Esophagus muscularis mucosa (tissue), 4 donors: ENCODE results near the gene MARCKS. TPM values are rescaled to one million over a fixed set of nuclear protein-coding genes. Genes with fewer than 3 reads are reported as not detected.

Experiments
- DNase-seq: peaks from one replicate; pipeline ENCODE4 v3.0.0-alpha.2; 2017; ENCODE audit errors: extremely low spot score
- H3K27ac ChIP-seq, 4 donors: fragments of 200-600 bp; sonication (generic); replicated peaks in 1 of 4; 1 replicate in 3 of 4; 2 replicates in 1 of 4; pipeline ENCODE4 v1.5.1; 2016 to 2019; ENCODE audit warnings: mild to moderate bottlenecking in 1 of 4
- H3K27me3 ChIP-seq, 4 donors: fragments of 200-600 bp; sonication (generic); one replicate each; pipeline versions ENCODE4 v1.5.1 to v1.6.0; 2016 to 2019
- H3K36me3 ChIP-seq, 4 donors: fragments of 200-600 bp; sonication (generic); one replicate each; pipeline ENCODE4 v1.5.1; 2016 to 2019
- H3K4me1 ChIP-seq, 4 donors: fragments of 200-600 bp; sonication (generic); one replicate each; pipeline ENCODE4 v1.5.1; 2016 to 2019
- H3K4me3 ChIP-seq, 4 donors: fragments of 200-600 bp; sonication (generic); 1 replicate in 2 of 4; 2 replicates in 2 of 4; pipeline ENCODE4 v1.5.1; 2016 to 2019; ENCODE audit warnings: mild to moderate bottlenecking in 4 of 4, moderate library complexity in 1 of 4
- H3K9me3 ChIP-seq, 4 donors: fragments of 200-600 bp; sonication (generic); 1 replicate in 3 of 4; 2 replicates in 1 of 4; pipeline ENCODE4 v1.5.1; 2016 to 2019
- EP300 ChIP-seq: sonication (generic); formaldehyde crosslinking; IDR thresholded peaks from one replicate; pipeline ENCODE4 v1.6.1; 2017; ENCODE audit warnings: antibody characterized with exemption
- POLR2A ChIP-seq: fragments of 450-650 bp; IDR thresholded peaks from one replicate; pipeline ENCODE4 v1.6.1; 2017; ENCODE audit warnings: antibody characterized with exemption, moderate library complexity, mild to moderate bottlenecking, low read depth
- POLR2AphosphoS5 ChIP-seq, 2 donors: sonication (generic); formaldehyde crosslinking; IDR thresholded peaks; one replicate each; pipeline ENCODE4 v1.6.1; 2017; ENCODE audit warnings: antibody characterized with exemption in 2 of 2
- WGBS: methylation state at CpG from one replicate; pipeline ENCODE4 v1.1.5; 2018; 5-methylcytosine and 5-hydroxymethylcytosine counted together
- intact Hi-C: fragments of 100-400 bp; cut with DNase I; formaldehyde crosslinking; loops from one replicate; pipeline ENCODE4 v1.15.1; 2023
- total RNA-seq, 4 donors: library from RNA; depleted of rRNA; stranded (reverse); fragments of >200 nt; gene quantifications; one replicate each; pipeline versions ENCODE4 v1.1.0 to v1.2.1, GENCODE V29; 2016
- TF ChIP-seq, protein P1 (sequence below), 3 experiments: fragments of 200-600 bp in 2 of 3; fragments of 450-650 bp in 1 of 3; sonication (generic) in 2 of 3; IDR thresholded peaks; one replicate each; pipeline ENCODE4 v1.5.1; 2017 to 2019; ENCODE audit warnings: antibody characterized with exemption in 3 of 3, mild to moderate bottlenecking in 2 of 3, moderate library complexity in 1 of 3

The MARCKS gene
- total RNA-seq, 4 donors from 2014 or later = 19.2 to 32.7 (median 31.2) TPM

DNA sequence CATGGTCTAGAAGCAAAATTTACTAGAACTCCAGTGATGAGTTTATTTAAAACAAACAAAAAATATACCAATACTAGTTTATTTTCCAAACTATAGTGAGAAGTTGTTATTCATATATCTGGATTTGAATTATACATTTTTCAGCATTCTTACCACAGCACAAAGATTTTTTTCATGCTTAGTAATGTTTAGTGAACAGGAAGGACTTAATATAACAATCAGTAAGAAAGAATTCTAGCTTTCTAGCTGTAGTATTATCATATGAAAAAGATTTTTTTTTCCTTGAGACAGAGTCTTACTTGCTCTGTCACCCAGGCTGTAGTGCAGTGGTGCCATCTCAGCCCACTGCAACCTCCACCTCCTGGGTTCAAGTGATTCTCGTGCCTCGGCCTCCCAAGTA, 13.8 kb downstream of the MARCKS start:
- H3K9me3 ChIP-seq = no peaks in the 10 kb centered on the region
- H3K36me3 ChIP-seq = no peaks in the 10 kb centered on the region
- H3K27ac ChIP-seq = no peak overlapping the region
- intact Hi-C loops = no loop called here
- no peak overlapping the region for H3K4me3 ChIP-seq
- TF ChIP-seq EP300 (no peak), POLR2A (no peak), POLR2AphosphoS5 (IDR thresholded peaks at IDR 0.05) (no peak)
- TF ChIP-seq, protein P1, sequence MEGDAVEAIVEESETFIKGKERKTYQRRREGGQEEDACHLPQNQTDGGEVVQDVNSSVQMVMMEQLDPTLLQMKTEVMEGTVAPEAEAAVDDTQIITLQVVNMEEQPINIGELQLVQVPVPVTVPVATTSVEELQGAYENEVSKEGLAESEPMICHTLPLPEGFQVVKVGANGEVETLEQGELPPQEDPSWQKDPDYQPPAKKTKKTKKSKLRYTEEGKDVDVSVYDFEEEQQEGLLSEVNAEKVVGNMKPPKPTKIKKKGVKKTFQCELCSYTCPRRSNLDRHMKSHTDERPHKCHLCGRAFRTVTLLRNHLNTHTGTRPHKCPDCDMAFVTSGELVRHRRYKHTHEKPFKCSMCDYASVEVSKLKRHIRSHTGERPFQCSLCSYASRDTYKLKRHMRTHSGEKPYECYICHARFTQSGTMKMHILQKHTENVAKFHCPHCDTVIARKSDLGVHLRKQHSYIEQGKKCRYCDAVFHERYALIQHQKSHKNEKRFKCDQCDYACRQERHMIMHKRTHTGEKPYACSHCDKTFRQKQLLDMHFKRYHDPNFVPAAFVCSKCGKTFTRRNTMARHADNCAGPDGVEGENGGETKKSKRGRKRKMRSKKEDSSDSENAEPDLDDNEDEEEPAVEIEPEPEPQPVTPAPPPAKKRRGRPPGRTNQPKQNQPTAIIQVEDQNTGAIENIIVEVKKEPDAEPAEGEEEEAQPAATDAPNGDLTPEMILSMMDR (IDR thresholded peaks at IDR 0.05) = no peak
- H3K4me1 ChIP-seq = no peaks in the 10 kb centered on the region
- DNase-seq = no peak
- H3K27me3 ChIP-seq = no peaks in the 10 kb centered on the region
- 100% methylated on average over 2 of the region's 2 CpGs for WGBS

DNA sequence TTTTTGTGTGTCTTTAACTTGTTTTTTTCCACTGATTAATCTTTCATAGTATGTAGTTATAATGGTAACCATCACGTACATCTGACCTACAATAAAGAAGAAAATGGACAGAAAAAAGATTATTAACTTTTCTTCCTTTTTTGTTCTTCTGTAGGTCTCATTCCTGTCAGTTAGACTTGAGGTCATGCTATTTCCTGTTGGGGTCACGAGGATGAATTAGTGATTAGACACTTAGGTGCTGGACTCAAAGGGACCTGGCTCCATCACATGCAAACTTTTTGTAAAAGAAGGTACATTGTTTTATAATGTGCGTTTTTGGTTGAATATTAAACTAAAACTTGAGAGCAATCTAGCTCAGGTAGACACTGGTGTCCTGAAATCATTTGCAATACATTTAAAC, 14.8 kb downstream of the MARCKS start:
- no peak overlapping the region for H3K27ac ChIP-seq
- DNase-seq = no peak
- no peaks in the 10 kb centered on the region for H3K9me3 ChIP-seq
- TF ChIP-seq EP300 (no peak), POLR2AphosphoS5 (IDR thresholded peaks at IDR 0.05) (no peak), POLR2A (no peak)
- TF ChIP-seq, protein P1 (IDR thresholded peaks at IDR 0.05) = no peak
- no peaks in the 10 kb centered on the region for H3K36me3 ChIP-seq
- no peak overlapping the region for H3K4me3 ChIP-seq
- 86% methylated on average over 3 of the region's 3 CpGs for WGBS
- no peaks in the 10 kb centered on the region for H3K27me3 ChIP-seq
- intact Hi-C loops = no loop called here
- H3K4me1 ChIP-seq = no peaks in the 10 kb centered on the region

GRCh38 chr6:113873043-113873667, 16.0 kb downstream of the MARCKS start:
- 65% methylated on average over 7 of the region's 8 CpGs for WGBS
- H3K27ac ChIP-seq = peak overlapping the region in 1 of 4 donors; percentile 31
- TF ChIP-seq POLR2AphosphoS5 (IDR thresholded peaks at IDR 0.05) (peak in 1 of 2 donors; percentile 30), EP300 (no peak)
- H3K4me1 ChIP-seq = no peaks in the 10 kb centered on the region
- no peaks in the 10 kb centered on the region for H3K36me3 ChIP-seq
- peak overlapping the region; percentile 22 to 40 (median 28) for H3K4me3 ChIP-seq
- no peaks in the 10 kb centered on the region for H3K9me3 ChIP-seq
- intact Hi-C loops = no loop called here
- no peak for DNase-seq
- no peaks in the 10 kb centered on the region for H3K27me3 ChIP-seq

DNA sequence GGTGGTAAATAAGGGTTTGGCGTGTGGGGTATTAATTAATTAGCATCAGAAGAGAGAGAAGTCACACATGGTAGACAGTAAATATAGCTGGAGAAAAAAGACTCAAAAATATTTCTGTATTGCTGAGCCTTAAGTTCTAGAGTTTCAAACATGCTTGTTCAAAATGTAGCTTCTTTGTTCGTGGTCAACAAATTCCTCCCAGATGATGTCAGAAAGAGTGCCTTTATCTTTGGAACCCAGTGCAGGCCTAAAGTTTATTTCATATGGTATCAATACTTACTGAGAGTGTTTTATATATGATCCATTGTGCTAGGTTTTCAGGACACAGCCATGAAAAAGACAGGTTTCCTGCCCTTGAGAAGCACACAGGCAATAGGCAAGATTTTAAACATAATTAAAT, 18.3 kb downstream of the MARCKS start:
- DNase-seq = no peak
- H3K4me1 ChIP-seq = peaks cover 0 to 10% (median 4%) of the 10 kb centered on the region in 4 donors
- TF ChIP-seq EP300 (no peak), POLR2AphosphoS5 (IDR thresholded peaks at IDR 0.05) (no peak), POLR2A (no peak)
- TF ChIP-seq, protein P1 (IDR thresholded peaks at IDR 0.05) = no peak
- intact Hi-C loops = no loop called here
- no peaks in the 10 kb centered on the region for H3K36me3 ChIP-seq
- H3K27me3 ChIP-seq = no peaks in the 10 kb centered on the region
- 67% methylated on average over 2 of the region's 2 CpGs for WGBS
- no peaks in the 10 kb centered on the region for H3K9me3 ChIP-seq
- no peak overlapping the region for H3K27ac ChIP-seq
- H3K4me3 ChIP-seq = no peak overlapping the region

- Histone ChIP-seq H3K4me1 (peaks cover 0 to 10% (median 4%) of the 10 kb centered on the region in 4 donors), H3K27me3 (no peaks in the 10 kb centered on the region), H3K27ac (no peak overlapping the region), H3K36me3 (no peaks in the 10 kb centered on the region), H3K4me3 (no peak overlapping the region), H3K9me3 (no peaks in the 10 kb centered on the region)
- intact Hi-C loops = no loop called here
- DNase-seq = no peak
- 72% methylated on average over 1 of the region's 1 CpG for WGBS
- TF ChIP-seq POLR2AphosphoS5 (IDR thresholded peaks at IDR 0.05) = no peak
- TF ChIP-seq, protein P1 (IDR thresholded peaks at IDR 0.05) = no peak
Observed at GRCh38 chr6:113876695-113877094, 19.6 kb downstream of the MARCKS start.
